ENCODE results near the gene DNAJA4.

The DNAJA4 gene

DNA sequence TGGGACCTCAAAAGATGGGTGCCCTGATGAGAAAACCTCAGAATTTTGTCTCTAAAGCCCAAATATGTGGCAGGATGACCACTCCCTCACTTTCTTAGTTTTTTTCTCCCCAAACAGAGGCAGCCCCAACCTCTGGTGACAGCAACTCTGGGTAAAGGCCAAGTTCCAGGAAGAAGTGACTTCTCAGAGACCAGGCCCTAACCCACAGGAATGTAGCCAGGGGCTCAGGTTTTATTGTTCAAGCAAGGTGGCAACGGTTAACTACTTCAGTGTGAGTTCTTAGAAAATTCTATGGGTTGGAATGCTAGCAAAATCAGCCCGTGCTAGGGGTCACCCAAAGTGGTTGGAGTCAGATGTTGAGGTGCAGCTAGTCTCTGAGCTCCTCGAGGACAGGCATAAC lies 5.1 kb upstream of the DNAJA4 start:
- H3K4me1 ChIP-seq (ENCODE audit: insufficient read depth, low read length): no peaks in the 10 kb centered on the region
- DNase-seq (no peak), ATAC-seq (ENCODE audit: insufficient read depth, low read depth) (no peak)
- no peaks in the 10 kb centered on the region for H3K36me3 ChIP-seq (ENCODE audit: insufficient read depth, low read length)
- no peak overlapping the region for H3K4me3 ChIP-seq (ENCODE audit: low read depth in 1 of 2, low read length in 2 of 2)
- no peak overlapping the region for H2AFZ ChIP-seq (ENCODE audit: low read depth, low read length)
- no peak overlapping the region for H3K4me2 ChIP-seq (ENCODE audit: insufficient read depth, low read length)
- H4K20me1 ChIP-seq (ENCODE audit: insufficient read depth, low read length): no peaks in the 10 kb centered on the region
- H3K79me2 ChIP-seq (ENCODE audit: insufficient read depth, low read length): no peaks in the 10 kb centered on the region
- TF ChIP-seq, protein P1, sequence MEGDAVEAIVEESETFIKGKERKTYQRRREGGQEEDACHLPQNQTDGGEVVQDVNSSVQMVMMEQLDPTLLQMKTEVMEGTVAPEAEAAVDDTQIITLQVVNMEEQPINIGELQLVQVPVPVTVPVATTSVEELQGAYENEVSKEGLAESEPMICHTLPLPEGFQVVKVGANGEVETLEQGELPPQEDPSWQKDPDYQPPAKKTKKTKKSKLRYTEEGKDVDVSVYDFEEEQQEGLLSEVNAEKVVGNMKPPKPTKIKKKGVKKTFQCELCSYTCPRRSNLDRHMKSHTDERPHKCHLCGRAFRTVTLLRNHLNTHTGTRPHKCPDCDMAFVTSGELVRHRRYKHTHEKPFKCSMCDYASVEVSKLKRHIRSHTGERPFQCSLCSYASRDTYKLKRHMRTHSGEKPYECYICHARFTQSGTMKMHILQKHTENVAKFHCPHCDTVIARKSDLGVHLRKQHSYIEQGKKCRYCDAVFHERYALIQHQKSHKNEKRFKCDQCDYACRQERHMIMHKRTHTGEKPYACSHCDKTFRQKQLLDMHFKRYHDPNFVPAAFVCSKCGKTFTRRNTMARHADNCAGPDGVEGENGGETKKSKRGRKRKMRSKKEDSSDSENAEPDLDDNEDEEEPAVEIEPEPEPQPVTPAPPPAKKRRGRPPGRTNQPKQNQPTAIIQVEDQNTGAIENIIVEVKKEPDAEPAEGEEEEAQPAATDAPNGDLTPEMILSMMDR (IDR thresholded peaks at IDR 0.05; ENCODE audit: borderline replicate concordance, extremely low read depth, low read length, poor library complexity, severe bottlenecking): no peak
- no peak for TF ChIP-seq EZH2 (IDR thresholded peaks at IDR 0.05; ENCODE audit: borderline replicate concordance, low read depth, low read length, severe bottlenecking)
- H3K27ac ChIP-seq (ENCODE audit: low read length): no peak overlapping the region
- no peak overlapping the region for H3K9ac ChIP-seq (ENCODE audit: low read depth, low read length)
- no peaks in the 10 kb centered on the region for H3K27me3 ChIP-seq (ENCODE audit: insufficient read depth, low read length, poor library complexity)
- no peaks in the 10 kb centered on the region for H3K9me3 ChIP-seq (ENCODE audit: insufficient read depth, low read length, severe bottlenecking)

DNA sequence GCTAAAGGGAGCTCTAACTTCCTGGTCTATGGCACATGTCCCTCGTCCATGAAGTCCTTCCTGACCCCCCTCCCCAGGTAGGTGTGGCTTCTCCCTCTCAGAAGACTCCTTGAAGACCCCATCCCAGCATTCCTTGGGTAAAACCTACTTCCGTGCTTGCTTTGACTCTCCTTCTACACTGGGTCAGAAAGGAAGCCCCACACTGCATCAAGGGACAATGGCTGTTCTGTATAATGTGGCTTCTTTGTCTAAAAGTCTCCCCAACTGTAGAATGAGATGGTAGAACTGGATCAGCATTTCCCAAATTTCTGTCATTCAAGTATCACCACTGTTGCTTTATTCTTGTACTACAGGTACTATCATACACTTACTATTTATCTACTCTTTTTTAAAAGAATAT lies 3.9 kb upstream of the DNAJA4 start:
- Histone ChIP-seq H3K4me2 (ENCODE audit: insufficient read depth, low read length) (no peak overlapping the region), H2AFZ (ENCODE audit: low read depth, low read length) (no peak overlapping the region), H3K9me3 (ENCODE audit: insufficient read depth, low read length, severe bottlenecking) (no peaks in the 10 kb centered on the region), H3K4me1 (ENCODE audit: insufficient read depth, low read length) (no peaks in the 10 kb centered on the region), H3K27ac (ENCODE audit: low read length) (no peak overlapping the region), H3K36me3 (ENCODE audit: insufficient read depth, low read length) (no peaks in the 10 kb centered on the region), H3K4me3 (ENCODE audit: low read depth in 1 of 2, low read length in 2 of 2) (no peak overlapping the region), H3K79me2 (ENCODE audit: insufficient read depth, low read length) (no peaks in the 10 kb centered on the region), H3K9ac (ENCODE audit: low read depth, low read length) (no peak overlapping the region), H3K27me3 (ENCODE audit: insufficient read depth, low read length, poor library complexity) (no peaks in the 10 kb centered on the region), H4K20me1 (ENCODE audit: insufficient read depth, low read length) (no peaks in the 10 kb centered on the region)
- DNase-seq (no peak), ATAC-seq (ENCODE audit: insufficient read depth, low read depth) (no peak)
- TF ChIP-seq, protein P1 (IDR thresholded peaks at IDR 0.05; ENCODE audit: borderline replicate concordance, extremely low read depth, low read length, poor library complexity, severe bottlenecking): no peak
- TF ChIP-seq EZH2 (IDR thresholded peaks at IDR 0.05; ENCODE audit: borderline replicate concordance, low read depth, low read length, severe bottlenecking): no peak

DNA sequence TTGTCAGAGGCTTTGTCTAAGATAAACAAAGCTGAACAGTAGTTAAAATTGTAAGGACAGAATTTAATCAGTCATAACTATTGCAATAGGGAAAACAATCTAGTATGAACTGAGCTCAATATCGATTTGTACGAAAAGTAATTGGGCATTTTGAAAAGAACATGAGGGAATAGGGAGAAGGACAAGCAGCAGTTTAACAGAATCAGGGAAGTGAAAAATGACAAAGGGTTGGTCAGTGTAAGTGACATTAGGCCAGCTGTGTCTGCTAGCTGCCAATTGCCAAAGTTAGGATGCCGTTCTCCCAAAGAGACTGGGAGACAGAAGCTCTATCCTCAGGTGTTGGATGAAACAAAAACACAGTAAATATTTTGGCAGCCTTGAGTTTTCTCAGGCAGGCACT lies 3.3 kb upstream of the DNAJA4 start:
- Histone ChIP-seq H3K27ac (ENCODE audit: low read length) (no peak overlapping the region), H3K36me3 (ENCODE audit: insufficient read depth, low read length) (no peaks in the 10 kb centered on the region), H4K20me1 (ENCODE audit: insufficient read depth, low read length) (no peaks in the 10 kb centered on the region), H3K27me3 (ENCODE audit: insufficient read depth, low read length, poor library complexity) (no peaks in the 10 kb centered on the region), H3K9me3 (ENCODE audit: insufficient read depth, low read length, severe bottlenecking) (no peaks in the 10 kb centered on the region), H3K9ac (ENCODE audit: low read depth, low read length) (no peak overlapping the region), H3K4me2 (ENCODE audit: insufficient read depth, low read length) (no peak overlapping the region), H3K79me2 (ENCODE audit: insufficient read depth, low read length) (no peaks in the 10 kb centered on the region), H3K4me1 (ENCODE audit: insufficient read depth, low read length) (no peaks in the 10 kb centered on the region), H3K4me3 (ENCODE audit: low read depth in 1 of 2, low read length in 2 of 2) (no peak overlapping the region), H2AFZ (ENCODE audit: low read depth, low read length) (no peak overlapping the region)
- no peak for DNase-seq
- TF ChIP-seq, protein P1 (IDR thresholded peaks at IDR 0.05; ENCODE audit: borderline replicate concordance, extremely low read depth, low read length, poor library complexity, severe bottlenecking): no peak
- TF ChIP-seq EZH2 (IDR thresholded peaks at IDR 0.05; ENCODE audit: borderline replicate concordance, low read depth, low read length, severe bottlenecking): no peak
- no peak for ATAC-seq (ENCODE audit: insufficient read depth, low read depth)

DNA sequence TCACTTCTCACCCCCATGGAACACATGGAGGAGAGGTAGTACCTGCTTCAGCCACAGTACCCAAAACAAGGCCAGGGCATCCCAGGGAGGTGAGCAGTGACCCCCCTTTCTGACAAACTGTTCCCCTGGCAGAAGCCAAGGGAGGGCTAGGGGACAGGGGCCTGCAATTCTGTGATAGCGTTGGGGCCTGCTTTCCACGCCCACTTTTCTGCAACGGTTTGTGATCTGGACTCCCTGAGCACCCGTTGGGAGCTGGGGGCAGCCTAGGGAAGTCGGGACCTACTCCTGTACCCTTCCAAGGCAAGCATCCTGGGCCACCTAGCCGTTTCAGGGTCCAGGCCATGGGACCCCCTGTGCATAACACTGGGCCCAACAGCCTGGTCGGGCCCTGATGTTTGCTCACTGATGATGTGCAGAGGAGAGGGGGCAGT lies 996 bp upstream of the DNAJA4 start:
- ATAC-seq (ENCODE audit: insufficient read depth, low read depth): no peak
- no peak for TF ChIP-seq EZH2 (IDR thresholded peaks at IDR 0.05; ENCODE audit: borderline replicate concordance, low read depth, low read length, severe bottlenecking)
- TF ChIP-seq, protein P1 (IDR thresholded peaks at IDR 0.05; ENCODE audit: borderline replicate concordance, extremely low read depth, low read length, poor library complexity, severe bottlenecking): no peak
- no peak for DNase-seq
- H2AFZ ChIP-seq (ENCODE audit: low read depth, low read length): no peak overlapping the region
- no peaks in the 10 kb centered on the region for H3K79me2 ChIP-seq (ENCODE audit: insufficient read depth, low read length)
- no peak overlapping the region for H3K9ac ChIP-seq (ENCODE audit: low read depth, low read length)
- no peak overlapping the region for H3K4me3 ChIP-seq (ENCODE audit: low read depth in 1 of 2, low read length in 2 of 2)
- no peaks in the 10 kb centered on the region for H3K36me3 ChIP-seq (ENCODE audit: insufficient read depth, low read length)
- H3K9me3 ChIP-seq (ENCODE audit: insufficient read depth, low read length, severe bottlenecking): no peaks in the 10 kb centered on the region
- no peaks in the 10 kb centered on the region for H3K4me1 ChIP-seq (ENCODE audit: insufficient read depth, low read length)
- no peak overlapping the region for H3K27ac ChIP-seq (ENCODE audit: low read length)
- H3K27me3 ChIP-seq (ENCODE audit: insufficient read depth, low read length, poor library complexity): no peaks in the 10 kb centered on the region
- no peaks in the 10 kb centered on the region for H4K20me1 ChIP-seq (ENCODE audit: insufficient read depth, low read length)
- H3K4me2 ChIP-seq (ENCODE audit: insufficient read depth, low read length): no peak overlapping the region

Data from DND-41 (cell line).